Suprapubic skin (tissue), 3 donors: ENCODE results near the gene DOCK6.

Experiments used
- POLR2AphosphoS5 ChIP-seq, 3 donors: sonication (generic); formaldehyde crosslinking; IDR thresholded peaks; one replicate each; pipeline ENCODE4 v1.6.1; 2017; ENCODE audit warnings: antibody characterized with exemption in 3 of 3
- TF ChIP-seq, protein P1 (sequence below), 2 donors: fragments of 200-600 bp in 1 of 2; fragments of 450-650 bp in 1 of 2; sonication (generic) in 1 of 2; IDR thresholded peaks; one replicate each; pipeline ENCODE4 v1.5.1; 2016 to 2019; ENCODE audit warnings: antibody characterized with exemption in 2 of 2, mild to moderate bottlenecking in 1 of 2, moderate library complexity in 1 of 2

DNA sequence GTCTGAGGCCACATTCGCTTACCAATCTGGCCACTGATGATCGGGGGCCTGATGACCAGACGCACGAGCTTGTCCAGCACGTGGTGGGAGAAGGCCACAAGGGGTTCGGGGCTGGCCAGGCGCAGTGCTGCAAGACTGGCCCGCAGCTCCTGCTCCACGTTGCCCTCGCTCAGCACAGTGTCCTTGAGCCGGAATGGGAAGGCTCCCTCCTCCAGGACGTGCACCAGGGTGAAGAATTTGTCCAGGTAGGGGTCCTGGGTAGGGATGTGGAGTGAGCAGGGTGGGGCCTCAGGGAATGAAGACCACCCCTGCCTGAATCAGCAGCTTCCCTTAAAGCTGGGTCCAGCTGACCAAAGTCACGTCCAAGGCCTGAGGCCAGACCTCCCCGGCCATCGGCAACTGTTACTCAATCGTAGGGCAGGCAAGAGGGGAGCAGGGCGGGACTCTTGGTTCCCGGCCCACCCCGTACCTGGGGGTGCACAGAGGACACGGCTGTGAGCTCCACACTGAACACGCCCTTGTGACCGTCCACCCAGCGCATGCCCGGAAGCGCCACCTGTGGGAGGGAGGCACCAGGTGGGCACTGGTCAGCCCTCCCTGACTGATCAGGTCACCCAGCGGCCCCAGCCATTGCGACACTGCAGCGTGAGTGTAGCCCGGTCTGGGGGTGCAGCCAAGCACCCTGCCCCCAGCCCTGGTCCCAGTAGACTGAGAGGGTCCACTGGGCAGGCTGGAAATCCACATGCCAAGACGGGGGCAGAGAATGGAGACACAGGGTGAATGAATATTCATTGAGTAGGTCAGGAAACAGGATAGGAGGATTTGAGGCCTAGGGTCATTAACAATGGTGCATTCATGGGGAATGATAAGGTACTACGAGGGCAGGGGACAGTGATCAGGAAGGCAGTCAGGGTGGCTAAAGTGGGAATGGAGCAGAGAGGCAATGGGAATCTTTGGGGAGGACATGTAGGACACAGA, 25.7 kb downstream of the DOCK6 start:
- no peak for TF ChIP-seq POLR2AphosphoS5 (IDR thresholded peaks at IDR 0.05)
- TF ChIP-seq, protein P1, sequence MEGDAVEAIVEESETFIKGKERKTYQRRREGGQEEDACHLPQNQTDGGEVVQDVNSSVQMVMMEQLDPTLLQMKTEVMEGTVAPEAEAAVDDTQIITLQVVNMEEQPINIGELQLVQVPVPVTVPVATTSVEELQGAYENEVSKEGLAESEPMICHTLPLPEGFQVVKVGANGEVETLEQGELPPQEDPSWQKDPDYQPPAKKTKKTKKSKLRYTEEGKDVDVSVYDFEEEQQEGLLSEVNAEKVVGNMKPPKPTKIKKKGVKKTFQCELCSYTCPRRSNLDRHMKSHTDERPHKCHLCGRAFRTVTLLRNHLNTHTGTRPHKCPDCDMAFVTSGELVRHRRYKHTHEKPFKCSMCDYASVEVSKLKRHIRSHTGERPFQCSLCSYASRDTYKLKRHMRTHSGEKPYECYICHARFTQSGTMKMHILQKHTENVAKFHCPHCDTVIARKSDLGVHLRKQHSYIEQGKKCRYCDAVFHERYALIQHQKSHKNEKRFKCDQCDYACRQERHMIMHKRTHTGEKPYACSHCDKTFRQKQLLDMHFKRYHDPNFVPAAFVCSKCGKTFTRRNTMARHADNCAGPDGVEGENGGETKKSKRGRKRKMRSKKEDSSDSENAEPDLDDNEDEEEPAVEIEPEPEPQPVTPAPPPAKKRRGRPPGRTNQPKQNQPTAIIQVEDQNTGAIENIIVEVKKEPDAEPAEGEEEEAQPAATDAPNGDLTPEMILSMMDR (IDR thresholded peaks at IDR 0.05): no peak
